PC-9 (cell line): Measurements from ENCODE around the gene LARGE1. TPM values are rescaled to one million over a fixed set of nuclear protein-coding genes. Genes with fewer than 3 reads are reported as not detected.

ENCODE experiments used
- BruUV-seq: library from RNA; stranded (reverse); fragments of 400-500 nt; replicated peaks from 2 replicates; lab custom pipeline; 2021; lab: Mats Ljungman, UMichigan
- CTCF ChIA-PET: fragments of 300-600 bp; sonication (Branson Sonifier 250); formaldehyde crosslinking; loops from one replicate; lab custom pipeline; 2022; ENCODE audit warnings: antibody characterized with exemption; lab: Charles Lee
- POLR2A ChIA-PET: fragments of 300-600 bp; sonication (Branson Sonifier 250); formaldehyde crosslinking; loops from one replicate; lab custom pipeline; 2022; ENCODE audit warnings: antibody characterized with exemption; ENCODE audit not compliant: unreplicated experiment; lab: Charles Lee
- DNase-seq, 2 experiments: peaks; one replicate each; pipeline versions ENCODE4 v3.0.0 to v3.0.0-alpha.2; 2015 to 2022; ENCODE audit warnings: mixed read lengths in 1 of 2
- H2AFZ ChIP-seq: fragments of 200-600 bp; sonication (generic); 2 replicates; pipeline ENCODE4 v1.8.1; 2017; ENCODE audit warnings: antibody characterized with exemption
- H3F3A ChIP-seq: fragments of 200-600 bp; sonication (generic); 2 replicates; pipeline ENCODE4 v1.8.1; 2017; ENCODE audit warnings: antibody characterized with exemption, mild to moderate bottlenecking, low read depth; ENCODE audit not compliant: insufficient read depth
- H3K27ac ChIP-seq: fragments of 200-600 bp; sonication (generic); 2 replicates; pipeline ENCODE4 v1.6.1; 2016; ENCODE audit warnings: mixed run types
- H3K27me3 ChIP-seq: fragments of 200-600 bp; sonication (generic); 2 replicates; pipeline ENCODE4 v1.6.1; 2016; ENCODE audit warnings: low read depth, mixed run types; ENCODE audit not compliant: insufficient read depth
- H3K36me3 ChIP-seq: fragments of 200-600 bp; sonication (generic); 2 replicates; pipeline ENCODE4 v1.6.1; 2016; ENCODE audit warnings: low read depth, mixed run types
- H3K4me1 ChIP-seq: fragments of 200-600 bp; sonication (generic); replicated peaks from 2 replicates; pipeline ENCODE4 v1.6.1; 2016; ENCODE audit warnings: mixed run types; ENCODE audit not compliant: insufficient read depth
- H3K4me2 ChIP-seq: fragments of 200-600 bp; sonication (generic); 2 replicates; pipeline ENCODE4 v1.6.1; 2017; ENCODE audit warnings: mixed run types
- H3K4me3 ChIP-seq: fragments of 200-600 bp; sonication (generic); 2 replicates; pipeline ENCODE4 v1.6.1; 2016; ENCODE audit warnings: mixed run types
- H3K79me2 ChIP-seq: fragments of 200-600 bp; sonication (generic); 2 replicates; pipeline ENCODE4 v1.6.1; 2017; ENCODE audit warnings: low read depth, mixed run types
- H3K9me2 ChIP-seq: fragments of 200-600 bp; sonication (generic); 2 replicates; pipeline ENCODE4 v1.8.1; 2017; ENCODE audit warnings: mild to moderate bottlenecking; ENCODE audit not compliant: insufficient read depth
- H3K9me3 ChIP-seq: fragments of 200-600 bp; sonication (generic); 2 replicates; pipeline ENCODE4 v1.8.1; 2016; ENCODE audit warnings: low read depth; ENCODE audit not compliant: insufficient read depth
- H4K20me1 ChIP-seq: fragments of 200-600 bp; sonication (generic); 2 replicates; pipeline ENCODE4 v1.8.1; 2017; ENCODE audit not compliant: insufficient read depth
- CTCF ChIP-seq: fragments of 200-600 bp; sonication (generic); conservative IDR thresholded peaks from 2 replicates; pipeline ENCODE4 v1.6.1; 2017; ENCODE audit warnings: mixed run types, antibody characterized with exemption, mild to moderate bottlenecking, moderate library complexity
- EZH2 ChIP-seq: fragments of 200-600 bp; sonication (generic); IDR thresholded peaks from 2 replicates; pipeline ENCODE4 v1.8.0; 2017; ENCODE audit warnings: antibody characterized with exemption, low read depth
- intact Hi-C: fragments of 100-400 bp; cut with micrococcal nuclease; formaldehyde crosslinking; loops from one replicate; pipeline ENCODE4 v1.10.0; 2022; ENCODE audit not compliant: unreplicated experiment
- total RNA-seq: library from RNA; stranded (reverse); gene quantifications from 2 replicates; pipeline ENCODE4 v1.2.3, GENCODE V29; 2021

Gene LARGE1
- total RNA-seq, 1 experiment from 2014 or later = 12.5 TPM

DNA sequence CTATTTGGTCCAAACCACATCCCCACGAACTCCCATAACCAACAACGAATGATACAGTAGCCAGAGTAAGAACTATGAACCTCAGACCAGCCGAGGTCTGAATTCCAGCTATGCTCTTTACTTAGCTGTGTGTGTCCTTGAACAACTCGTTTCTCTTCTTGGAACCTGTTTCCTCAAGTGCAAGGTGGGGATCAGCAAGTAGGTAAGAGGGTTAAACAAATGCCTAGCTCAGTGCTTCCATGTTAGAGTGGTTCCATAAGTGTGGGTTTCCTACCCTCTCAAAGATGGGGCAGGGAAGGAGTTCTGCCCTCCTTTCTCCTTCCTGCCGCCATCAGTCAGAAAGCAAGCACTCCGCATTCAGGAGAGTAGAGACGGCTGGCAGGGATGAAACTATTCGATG is 578.7 kb downstream of the LARGE1 start:
- no peak for DNase-seq
- Histone ChIP-seq H3K9me3 (no peaks in the 10 kb centered on the region), H4K20me1 (no peaks in the 10 kb centered on the region), H3K36me3 (no peaks in the 10 kb centered on the region), H3K4me3 (no peak overlapping the region), H3K9me2 (no peaks in the 10 kb centered on the region), H3K27me3 (no peaks in the 10 kb centered on the region), H3F3A (no peaks in the 10 kb centered on the region), H2AFZ (no peak overlapping the region), H3K79me2 (no peaks in the 10 kb centered on the region), H3K4me1 (no peaks in the 10 kb centered on the region), H3K27ac (no peak overlapping the region), H3K4me2 (no peak overlapping the region)
- ChIA-PET POLR2A (no interaction called here), CTCF (no interaction called here)
- TF ChIP-seq EZH2 (no peak), CTCF (no peak)
- intact Hi-C loops = no loop called here
- no TSS peak for BruUV-seq

GRCh38 chr22:33337524-33337923 is 582.8 kb downstream of the LARGE1 start:
- Histone ChIP-seq H4K20me1 (no peaks in the 10 kb centered on the region), H3K27ac (no peak overlapping the region), H3K4me2 (no peak overlapping the region), H2AFZ (no peak overlapping the region), H3K9me3 (no peaks in the 10 kb centered on the region), H3K4me3 (no peak overlapping the region), H3K27me3 (no peaks in the 10 kb centered on the region), H3F3A (no peaks in the 10 kb centered on the region), H3K36me3 (no peaks in the 10 kb centered on the region), H3K4me1 (no peaks in the 10 kb centered on the region), H3K79me2 (no peaks in the 10 kb centered on the region), H3K9me2 (no peaks in the 10 kb centered on the region)
- ChIA-PET CTCF (no interaction called here), POLR2A (no interaction called here)
- TF ChIP-seq EZH2 = no peak
- TF ChIP-seq CTCF = no peak
- DNase-seq = peak in 1 of 2 experiments; percentile 26
- intact Hi-C loops = no loop called here
- BruUV-seq = no TSS peak

- DNase-seq = no peak
- no peaks in the 10 kb centered on the region for H3K9me3 ChIP-seq
- no TSS peak for BruUV-seq
- TF ChIP-seq EZH2 = no peak
- no peak for TF ChIP-seq CTCF
- H3K79me2 ChIP-seq = no peaks in the 10 kb centered on the region
- intact Hi-C loops = no loop called here
- no peak overlapping the region for H3K4me3 ChIP-seq
- ChIA-PET CTCF (no interaction called here), POLR2A (no interaction called here)
- H3K4me2 ChIP-seq = no peak overlapping the region
- H3K4me1 ChIP-seq = no peaks in the 10 kb centered on the region
- H3K27me3 ChIP-seq = no peaks in the 10 kb centered on the region
- H2AFZ ChIP-seq = no peak overlapping the region
- H3K27ac ChIP-seq = no peak overlapping the region
- no peaks in the 10 kb centered on the region for H3F3A ChIP-seq
- H3K9me2 ChIP-seq = no peaks in the 10 kb centered on the region
- H3K36me3 ChIP-seq = no peaks in the 10 kb centered on the region
- H4K20me1 ChIP-seq = no peaks in the 10 kb centered on the region
Measured at GRCh38 chr22:33335611-33336279, 584.5 kb downstream of the LARGE1 start.
